ENCODE results near the gene ASPA.
"Not testable (repeated sequence)": the region's sequence is repeated elsewhere in the genome, so short reads cannot be mapped to it uniquely, and the experiment has no call there.

DNA sequence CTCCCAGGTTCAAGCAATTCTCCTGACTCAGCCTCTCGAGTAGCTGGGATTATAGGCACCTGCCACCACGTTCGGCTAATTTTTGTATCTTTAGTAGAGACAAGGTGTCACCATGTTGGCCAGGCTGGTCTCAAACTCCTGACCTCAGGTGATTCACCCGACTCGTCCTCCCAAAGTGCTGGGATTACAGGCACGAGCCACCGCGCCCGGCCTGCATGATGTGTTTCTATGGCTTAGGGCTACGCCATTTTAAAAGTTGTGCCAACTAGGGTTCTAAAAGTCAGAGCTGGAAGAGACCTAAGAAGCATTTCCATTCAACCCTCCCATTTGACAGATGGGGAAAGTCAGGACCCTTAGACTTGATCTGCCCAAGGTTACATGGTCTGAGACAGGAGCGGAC is 38.4 kb downstream of the ASPA start:
- TF ChIP-seq, protein P1, sequence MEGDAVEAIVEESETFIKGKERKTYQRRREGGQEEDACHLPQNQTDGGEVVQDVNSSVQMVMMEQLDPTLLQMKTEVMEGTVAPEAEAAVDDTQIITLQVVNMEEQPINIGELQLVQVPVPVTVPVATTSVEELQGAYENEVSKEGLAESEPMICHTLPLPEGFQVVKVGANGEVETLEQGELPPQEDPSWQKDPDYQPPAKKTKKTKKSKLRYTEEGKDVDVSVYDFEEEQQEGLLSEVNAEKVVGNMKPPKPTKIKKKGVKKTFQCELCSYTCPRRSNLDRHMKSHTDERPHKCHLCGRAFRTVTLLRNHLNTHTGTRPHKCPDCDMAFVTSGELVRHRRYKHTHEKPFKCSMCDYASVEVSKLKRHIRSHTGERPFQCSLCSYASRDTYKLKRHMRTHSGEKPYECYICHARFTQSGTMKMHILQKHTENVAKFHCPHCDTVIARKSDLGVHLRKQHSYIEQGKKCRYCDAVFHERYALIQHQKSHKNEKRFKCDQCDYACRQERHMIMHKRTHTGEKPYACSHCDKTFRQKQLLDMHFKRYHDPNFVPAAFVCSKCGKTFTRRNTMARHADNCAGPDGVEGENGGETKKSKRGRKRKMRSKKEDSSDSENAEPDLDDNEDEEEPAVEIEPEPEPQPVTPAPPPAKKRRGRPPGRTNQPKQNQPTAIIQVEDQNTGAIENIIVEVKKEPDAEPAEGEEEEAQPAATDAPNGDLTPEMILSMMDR (IDR thresholded peaks at IDR 0.05), result not testable (repeated sequence)
- TF ChIP-seq POLR2AphosphoS5 (IDR thresholded peaks at IDR 0.05), result not testable (repeated sequence)
